Measurements from ENCODE around the gene SLC16A3.

The SLC16A3 gene

DNA sequence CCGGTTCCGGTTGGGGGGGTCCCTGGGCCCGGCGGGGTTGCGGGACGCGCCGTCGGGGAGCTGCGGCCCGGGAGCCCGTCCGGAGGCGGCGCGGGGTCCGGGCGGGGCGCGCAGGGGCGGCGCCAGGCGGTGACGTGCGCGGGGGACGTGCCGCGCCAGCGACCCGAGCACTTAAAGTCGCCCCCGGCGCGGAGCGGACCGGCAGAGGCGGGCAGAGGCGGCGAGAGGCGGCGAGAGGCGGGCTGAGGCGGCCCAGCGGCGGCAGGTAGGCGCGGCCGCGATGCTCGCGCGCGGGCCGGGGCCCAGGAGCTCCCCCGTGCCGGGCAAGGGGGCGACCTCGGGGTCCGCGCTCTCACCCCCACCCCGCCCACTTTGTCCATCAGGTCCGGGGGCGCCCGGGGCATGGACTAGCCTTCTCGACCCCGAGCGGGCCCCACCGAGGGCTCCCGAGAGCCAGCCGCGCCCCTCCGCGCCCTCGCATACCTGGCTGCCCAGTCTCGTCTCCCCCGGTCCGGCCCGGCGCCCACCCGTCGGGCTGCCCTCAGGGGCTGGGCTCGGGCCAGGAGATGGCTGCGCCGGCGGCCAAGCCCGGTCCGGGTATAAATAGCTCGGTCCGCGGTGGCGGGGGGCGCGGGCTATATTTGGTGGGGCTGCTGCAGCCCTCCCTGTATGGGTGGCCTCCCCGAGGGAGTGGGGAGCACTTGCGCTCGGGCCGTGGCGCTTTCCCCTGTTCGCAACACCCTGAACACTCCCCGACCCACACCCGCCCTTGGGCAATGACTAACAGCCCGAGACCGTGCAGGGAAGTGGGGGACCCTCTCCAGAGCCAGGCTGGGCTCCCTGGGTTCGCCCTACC, at the start of gene SLC16A3:
TSS of gene SLC16A3 (plus strand) at position 201 of the 856 bp plus-strand sequence. CDS start 6,967 bp downstream, outside the sequence.
- Histone ChIP-seq H2AFZ (ENCODE audit: low read length) (peak within 1 kb of the TSS; percentile 90), H3F3A (ENCODE audit: insufficient read depth, low read length) (peaks cover 6% of the 10 kb centered on the region), H3K9me2 (replicated peaks; ENCODE audit: insufficient read depth, low read length) (no peaks in the 10 kb centered on the region), H3K36me3 (replicated peaks; ENCODE audit: insufficient read depth, low read length) (no peaks in the 10 kb centered on the region), H3K9ac (ENCODE audit: low read length) (peak within 1 kb of the TSS; percentile 79), H3K4me1 (ENCODE audit: low read length) (peaks cover 12% of the 10 kb centered on the region), H3K79me2 (ENCODE audit: low read length) (0 out of 2 replicates have a peak, but pooled peaks cover 5% of the 10 kb centered on the region), H3K4me3 (ENCODE audit: low read length) (peak within 1 kb of the TSS; percentile 94), H3K27ac (ENCODE audit: low read length) (peak within 1 kb of the TSS; percentile 45; the same call in 1 of the 2 replicates), H4K20me1 (ENCODE audit: insufficient read depth, low read length) (no peaks in the 10 kb centered on the region), H3K27me3 (replicated peaks; ENCODE audit: insufficient read depth, low read length) (no peaks in the 10 kb centered on the region), H3K4me2 (ENCODE audit: low read depth, low read length) (peak within 1 kb of the TSS; percentile 91), H3K9me3 (replicated peaks; ENCODE audit: insufficient read depth, low read length) (no peaks in the 10 kb centered on the region)
- peak; percentile 46 for DNase-seq
- TF ChIP-seq EZH2phosphoT487 (IDR thresholded peaks at IDR 0.05; ENCODE audit: low read length) (no peak), EZH2 (optimal IDR thresholded peaks at IDR 0.05; ENCODE audit: low read depth, low read length) (no peak)
- TF ChIP-seq, protein P1, sequence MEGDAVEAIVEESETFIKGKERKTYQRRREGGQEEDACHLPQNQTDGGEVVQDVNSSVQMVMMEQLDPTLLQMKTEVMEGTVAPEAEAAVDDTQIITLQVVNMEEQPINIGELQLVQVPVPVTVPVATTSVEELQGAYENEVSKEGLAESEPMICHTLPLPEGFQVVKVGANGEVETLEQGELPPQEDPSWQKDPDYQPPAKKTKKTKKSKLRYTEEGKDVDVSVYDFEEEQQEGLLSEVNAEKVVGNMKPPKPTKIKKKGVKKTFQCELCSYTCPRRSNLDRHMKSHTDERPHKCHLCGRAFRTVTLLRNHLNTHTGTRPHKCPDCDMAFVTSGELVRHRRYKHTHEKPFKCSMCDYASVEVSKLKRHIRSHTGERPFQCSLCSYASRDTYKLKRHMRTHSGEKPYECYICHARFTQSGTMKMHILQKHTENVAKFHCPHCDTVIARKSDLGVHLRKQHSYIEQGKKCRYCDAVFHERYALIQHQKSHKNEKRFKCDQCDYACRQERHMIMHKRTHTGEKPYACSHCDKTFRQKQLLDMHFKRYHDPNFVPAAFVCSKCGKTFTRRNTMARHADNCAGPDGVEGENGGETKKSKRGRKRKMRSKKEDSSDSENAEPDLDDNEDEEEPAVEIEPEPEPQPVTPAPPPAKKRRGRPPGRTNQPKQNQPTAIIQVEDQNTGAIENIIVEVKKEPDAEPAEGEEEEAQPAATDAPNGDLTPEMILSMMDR (IDR thresholded peaks at IDR 0.05; ENCODE audit: low read length): no peak

DNA sequence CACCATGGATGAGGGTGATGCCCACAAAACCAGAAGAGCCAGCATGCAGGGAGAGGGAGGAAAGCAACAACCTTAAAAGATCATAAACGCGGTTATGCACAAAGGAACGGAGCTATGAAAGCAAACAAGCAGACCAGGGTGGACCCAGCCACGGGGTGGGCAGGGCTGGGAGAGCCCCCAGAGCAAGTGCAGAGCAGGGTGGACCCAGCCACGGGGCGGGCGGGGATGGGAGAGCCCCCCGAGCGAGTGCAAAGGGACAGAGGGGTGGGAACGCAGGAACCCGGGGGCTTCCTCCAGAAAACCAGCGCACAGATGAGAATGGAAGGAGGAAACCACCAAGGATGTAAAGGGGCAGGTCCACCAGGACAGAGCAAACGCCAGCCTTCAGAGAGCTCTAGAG, 49.4 kb upstream of the SLC16A3 start:
- Histone ChIP-seq H2AFZ (ENCODE audit: low read length) (no peak overlapping the region), H3K4me3 (ENCODE audit: low read length) (no peak overlapping the region), H3K36me3 (replicated peaks; ENCODE audit: insufficient read depth, low read length) (no peaks in the 10 kb centered on the region), H3K4me2 (ENCODE audit: low read depth, low read length) (no peak overlapping the region), H3K9me2 (replicated peaks; ENCODE audit: insufficient read depth, low read length) (no peaks in the 10 kb centered on the region), H3K27me3 (replicated peaks; ENCODE audit: insufficient read depth, low read length) (no peaks in the 10 kb centered on the region), H3K79me2 (ENCODE audit: low read length) (no peaks in the 10 kb centered on the region), H3K9me3 (replicated peaks; ENCODE audit: insufficient read depth, low read length) (no peaks in the 10 kb centered on the region), H4K20me1 (ENCODE audit: insufficient read depth, low read length) (no peaks in the 10 kb centered on the region), H3K9ac (ENCODE audit: low read length) (no peak overlapping the region), H3F3A (ENCODE audit: insufficient read depth, low read length) (no peaks in the 10 kb centered on the region), H3K4me1 (ENCODE audit: low read length) (no peaks in the 10 kb centered on the region), H3K27ac (ENCODE audit: low read length) (no peak overlapping the region)
- no peak for DNase-seq
- TF ChIP-seq EZH2 (optimal IDR thresholded peaks at IDR 0.05; ENCODE audit: low read depth, low read length) (no peak), EZH2phosphoT487 (IDR thresholded peaks at IDR 0.05; ENCODE audit: low read length) (no peak)
- TF ChIP-seq, protein P1 (IDR thresholded peaks at IDR 0.05; ENCODE audit: low read length): no peak

DNA sequence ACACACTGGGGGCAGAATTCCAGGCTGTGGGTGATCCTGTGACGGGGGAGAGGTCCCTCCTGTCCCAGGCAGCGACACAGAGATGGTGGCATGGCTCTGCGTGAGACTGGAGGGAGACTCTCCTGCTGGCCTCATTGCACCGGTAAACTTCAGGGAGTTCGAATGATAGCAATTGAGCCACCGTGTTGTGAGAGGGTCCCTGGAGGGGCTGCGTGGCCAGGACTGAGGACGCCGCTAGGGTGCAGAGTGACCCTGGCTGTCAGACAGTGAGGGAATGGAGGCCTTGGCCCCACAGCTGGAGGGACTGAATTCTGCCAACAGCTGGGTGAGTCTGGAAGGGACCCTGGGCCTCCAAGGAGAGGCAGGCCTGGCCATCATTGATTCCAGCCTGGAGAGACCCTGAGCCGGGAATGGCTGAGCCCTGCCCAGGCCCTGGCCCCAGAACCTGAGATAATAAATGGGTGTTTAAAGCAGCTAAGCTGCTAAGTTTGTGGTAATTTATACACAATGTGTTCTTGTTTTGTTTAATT, 48.8 kb upstream of the SLC16A3 start:
- Histone ChIP-seq H3K36me3 (replicated peaks; ENCODE audit: insufficient read depth, low read length) (no peaks in the 10 kb centered on the region), H3K9me2 (replicated peaks; ENCODE audit: insufficient read depth, low read length) (no peaks in the 10 kb centered on the region), H3K4me2 (ENCODE audit: low read depth, low read length) (no peak overlapping the region), H3K9me3 (replicated peaks; ENCODE audit: insufficient read depth, low read length) (no peaks in the 10 kb centered on the region), H3K27me3 (replicated peaks; ENCODE audit: insufficient read depth, low read length) (no peaks in the 10 kb centered on the region), H3F3A (ENCODE audit: insufficient read depth, low read length) (no peaks in the 10 kb centered on the region), H3K4me3 (ENCODE audit: low read length) (no peak overlapping the region), H3K4me1 (ENCODE audit: low read length) (no peaks in the 10 kb centered on the region), H3K9ac (ENCODE audit: low read length) (no peak overlapping the region), H4K20me1 (ENCODE audit: insufficient read depth, low read length) (no peaks in the 10 kb centered on the region), H3K27ac (ENCODE audit: low read length) (no peak overlapping the region), H2AFZ (ENCODE audit: low read length) (no peak overlapping the region), H3K79me2 (ENCODE audit: low read length) (no peaks in the 10 kb centered on the region)
- no peak for TF ChIP-seq EZH2 (optimal IDR thresholded peaks at IDR 0.05; ENCODE audit: low read depth, low read length)
- TF ChIP-seq, protein P1 (IDR thresholded peaks at IDR 0.05; ENCODE audit: low read length): no peak
- no peak for TF ChIP-seq EZH2phosphoT487 (IDR thresholded peaks at IDR 0.05; ENCODE audit: low read length)
- DNase-seq: no peak

Measured in MM.1S (cell line).